ENCODE data around the gene HOXA10. TPM values are rescaled to one million over a fixed set of nuclear protein-coding genes. Genes with fewer than 3 reads are reported as not detected.

The HOXA10 gene
- total RNA-seq, 1 experiment from 2014 or later: 19.6 TPM

- TF ChIP-seq ELF1 (IDR thresholded peaks at IDR 0.05; ENCODE audit: borderline replicate concordance, low read depth) (no peak), POLR2AphosphoS5 (IDR thresholded peaks at IDR 0.05; ENCODE audit: low read depth, low read length) (no peak)
Measured at GRCh38 chr7:27189997-27190748, 16.1 kb upstream of the HOXA10 start (continued).

DNA sequence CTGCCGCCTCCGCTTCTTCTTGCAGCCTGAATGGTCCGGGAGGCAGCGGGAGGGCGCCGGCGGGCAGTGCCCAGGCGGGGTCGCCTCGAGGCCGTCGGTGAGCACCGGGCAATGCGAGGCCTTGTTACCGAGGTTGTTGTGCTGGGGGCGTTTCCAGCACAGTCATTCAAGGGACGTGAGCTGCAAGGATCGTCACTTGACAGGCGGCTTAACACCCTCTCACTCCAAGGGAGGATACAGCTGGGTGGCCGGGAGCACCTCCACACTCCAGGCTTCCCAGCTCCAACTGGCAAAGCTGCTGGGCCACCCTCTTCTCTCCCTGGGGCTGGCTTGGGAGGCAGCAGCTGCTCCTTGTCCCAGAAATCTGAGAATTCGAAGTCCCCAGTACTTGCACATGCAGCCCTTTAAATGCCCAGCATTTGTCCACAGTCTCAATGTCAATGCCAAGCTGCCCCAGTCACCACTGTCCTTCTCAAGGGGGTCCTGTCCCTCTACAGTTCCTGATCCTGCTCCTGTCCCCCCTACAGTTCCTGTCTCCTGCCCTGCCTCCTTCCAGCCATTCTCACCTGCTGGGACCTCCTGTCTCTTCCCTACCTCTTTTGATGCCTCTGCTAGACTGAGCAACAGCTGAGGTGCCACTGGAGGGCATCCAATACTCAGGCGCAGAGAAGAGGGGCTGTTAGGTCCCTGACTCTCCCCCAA lies 15.3 kb upstream of the HOXA10 start:
- peaks cover 4 to 10% of the 10 kb centered on the region in 2 experiments; a peak in 2 of 4 replicates for H3K4me1 ChIP-seq (ENCODE audit: control insufficient read depth in 1 of 2, insufficient read depth in 2 of 2, low read length in 2 of 2)
- H3K27me3 ChIP-seq (ENCODE audit: insufficient read depth, low read length): no peaks in the 10 kb centered on the region
- POLR2A ChIA-PET: no interaction called here
- H4K20me1 ChIP-seq (ENCODE audit: insufficient read depth): no peaks in the 10 kb centered on the region
- H3K79me2 ChIP-seq (ENCODE audit: insufficient read depth, low read length): peaks cover 5% of the 10 kb centered on the region; the same call in 1 of the 2 replicates
- BruUV-seq (replicated peaks): no TSS peak
- TF ChIP-seq ELF1 (IDR thresholded peaks at IDR 0.05; ENCODE audit: borderline replicate concordance, low read depth) (no peak), EZH2 (IDR thresholded peaks at IDR 0.05) (no peak), EZH2phosphoT487 (IDR thresholded peaks at IDR 0.05; ENCODE audit: borderline replicate concordance) (no peak), RAD21 (IDR thresholded peaks at IDR 0.05; ENCODE audit: low read depth) (no peak), YY1 (IDR thresholded peaks at IDR 0.05; ENCODE audit: extremely low read depth, insufficient replicate concordance, low read depth, low read length) (no peak), CEBPB (IDR thresholded peaks at IDR 0.05; ENCODE audit: low read depth) (no peak), SRF (IDR thresholded peaks at IDR 0.05; ENCODE audit: low read depth) (no peak), REST (IDR thresholded peaks at IDR 0.05; ENCODE audit: low read depth) (no peak), TCF7L2 (IDR thresholded peaks at IDR 0.05; ENCODE audit: borderline replicate concordance, extremely low read depth, insufficient read depth, insufficient read length) (no peak)
- intact Hi-C loops (cut with micrococcal nuclease): no loop called here
- no peak overlapping the region for H2AFZ ChIP-seq (ENCODE audit: low read depth, low read length, poor library complexity, severe bottlenecking)
- RAD21 ChIA-PET (ENCODE audit: low non-redundant PET in 1 of 2, low total read pairs in 2 of 2, uncharacterized antibody in 2 of 2, unreplicated experiment in 2 of 2): no interaction called here
- H3K9ac ChIP-seq (ENCODE audit: low read length): no peak overlapping the region
- H3K27ac ChIP-seq (ENCODE audit: low read depth, low read length): no peak overlapping the region
- no peak overlapping the region for H3K4me3 ChIP-seq (replicated peaks in 1 of 2; ENCODE audit: low read depth in 1 of 2, low read length in 2 of 2)
- ATAC-seq (no peak), DNase-seq (ENCODE audit: low read depth, low spot score) (no peak)
- no peak overlapping the region for H3K4me2 ChIP-seq (ENCODE audit: low read length)
- no peaks in the 10 kb centered on the region for H3K36me3 ChIP-seq (ENCODE audit: control insufficient read depth in 1 of 2, insufficient read depth in 2 of 2, low read length in 2 of 2)
- no peaks in the 10 kb centered on the region for H3K9me2 ChIP-seq (ENCODE audit: insufficient read depth)
- CTCF ChIA-PET: interaction anchor here (1.5 to 2.2 kb wide), 2 partner anchors 10 kb away, joined by 3 to 9 read pairs; partner anchors contain the start of gene HOXA13
- H3K9me3 ChIP-seq (ENCODE audit: control insufficient read depth in 1 of 2, insufficient read depth in 1 of 2, low read depth in 1 of 2, low read length in 2 of 2): no peaks in the 10 kb centered on the region
